Midbrain (tissue), 1 donor: ENCODE data around the gene DCD.
"Not testable (repeated sequence)": the region's sequence is repeated elsewhere in the genome, so short reads cannot be mapped to it uniquely, and the experiment has no call there.

ENCODE experiments used
- DNase-seq: peaks from one replicate; lab custom pipeline; 2025; lab: John Stamatoyannopoulos, UW

Gene DCD

DNA sequence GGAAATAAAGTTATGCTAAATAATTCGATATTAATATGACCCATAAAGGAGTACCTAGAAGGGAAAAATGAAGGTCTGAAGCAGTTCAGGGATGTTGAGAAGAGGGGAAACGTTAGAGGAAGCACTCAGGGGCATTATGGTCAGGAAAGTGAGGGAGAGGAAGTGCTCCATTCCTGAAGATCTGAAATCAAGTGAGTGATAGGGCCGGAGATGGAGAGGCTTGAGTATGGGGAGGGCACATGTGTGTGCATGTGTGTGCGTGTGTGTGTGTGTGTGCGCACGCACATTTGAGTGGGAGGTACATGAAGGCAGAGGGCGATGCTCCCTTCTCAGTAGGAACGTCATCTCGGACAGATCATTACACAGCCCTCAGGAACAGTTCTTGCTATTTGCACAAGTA lies 4.9 kb upstream of the DCD start:
- no peak for DNase-seq

GRCh38 chr12:54650889-54651288 lies 2.7 kb upstream of the DCD start:
- DNase-seq, result no peak

- no peak for DNase-seq
Observed at GRCh38 chr12:54650409-54650808, 2.2 kb upstream of the DCD start.

DNA sequence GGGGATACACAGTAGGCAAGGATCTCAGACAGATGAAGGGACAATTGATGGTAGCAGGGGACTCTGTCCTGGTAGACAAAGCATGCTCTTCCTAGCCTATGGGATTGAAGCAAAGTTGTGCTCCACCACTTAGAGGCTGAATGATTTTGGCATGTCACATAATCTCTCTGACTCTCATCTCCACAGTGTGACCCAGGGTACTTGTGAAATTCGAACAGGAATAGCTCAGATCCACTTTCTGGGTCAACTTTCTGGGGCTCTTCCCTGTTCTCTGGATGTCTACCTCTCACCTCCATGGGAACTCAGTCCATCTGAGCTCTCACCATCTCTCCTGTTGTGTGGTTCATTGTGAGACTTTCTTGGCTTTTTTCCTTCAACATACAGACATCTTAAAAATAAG lies 1.7 kb upstream of the DCD start:
- DNase-seq, result no peak

- DNase-seq, result no peak
Observed at GRCh38 chr12:54641554-54641953, 6.6 kb downstream of the DCD start.

- no peak for DNase-seq
Observed at GRCh38 chr12:54641089-54641488, 7.1 kb downstream of the DCD start.

- DNase-seq, result not testable (repeated sequence)
Observed at GRCh38 chr12:54639112-54639511, 9.1 kb downstream of the DCD start.

- no peak for DNase-seq
Observed at GRCh38 chr12:54634795-54635194, 13.4 kb downstream of the DCD start, which contains the start of gene LACRT. TSS of gene LACRT (minus strand) at chr12:54634895. CDS start at chr12:54634841, 54 bp downstream.

- no peak for DNase-seq
Observed at GRCh38 chr12:54631988-54632728, 16.0 kb downstream of the DCD start.

- DNase-seq, result no peak
Observed at GRCh38 chr12:54631551-54631950, 16.6 kb downstream of the DCD start.

- no peak for DNase-seq
Observed at GRCh38 chr12:54629925-54630324, 18.2 kb downstream of the DCD start.

GRCh38 chr12:54628186-54628846 lies 19.8 kb downstream of the DCD start:
- DNase-seq, result no peak

DNA sequence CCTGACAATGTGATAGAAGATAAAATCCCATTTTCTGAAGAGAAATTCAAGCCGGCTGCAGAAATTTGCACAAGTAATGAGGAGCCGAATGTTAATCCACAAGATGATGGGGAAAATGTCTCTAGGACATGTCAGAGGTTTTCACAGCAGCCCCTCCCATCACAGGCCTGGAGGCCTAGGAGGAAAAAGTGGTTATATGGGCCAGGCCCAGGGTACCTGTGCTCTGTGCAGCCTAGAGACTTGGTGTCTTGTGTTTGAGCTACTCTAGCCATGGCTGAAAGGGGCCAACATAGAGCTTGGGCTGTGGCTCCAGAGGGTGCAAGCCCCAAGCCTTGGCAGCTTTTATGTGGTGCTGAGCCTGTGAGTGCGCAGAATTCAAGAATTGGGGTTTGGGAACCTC lies 20.9 kb downstream of the DCD start:
- DNase-seq, result no peak

GRCh38 chr12:54625598-54625997 lies 22.6 kb downstream of the DCD start:
- DNase-seq, result no peak

DNA sequence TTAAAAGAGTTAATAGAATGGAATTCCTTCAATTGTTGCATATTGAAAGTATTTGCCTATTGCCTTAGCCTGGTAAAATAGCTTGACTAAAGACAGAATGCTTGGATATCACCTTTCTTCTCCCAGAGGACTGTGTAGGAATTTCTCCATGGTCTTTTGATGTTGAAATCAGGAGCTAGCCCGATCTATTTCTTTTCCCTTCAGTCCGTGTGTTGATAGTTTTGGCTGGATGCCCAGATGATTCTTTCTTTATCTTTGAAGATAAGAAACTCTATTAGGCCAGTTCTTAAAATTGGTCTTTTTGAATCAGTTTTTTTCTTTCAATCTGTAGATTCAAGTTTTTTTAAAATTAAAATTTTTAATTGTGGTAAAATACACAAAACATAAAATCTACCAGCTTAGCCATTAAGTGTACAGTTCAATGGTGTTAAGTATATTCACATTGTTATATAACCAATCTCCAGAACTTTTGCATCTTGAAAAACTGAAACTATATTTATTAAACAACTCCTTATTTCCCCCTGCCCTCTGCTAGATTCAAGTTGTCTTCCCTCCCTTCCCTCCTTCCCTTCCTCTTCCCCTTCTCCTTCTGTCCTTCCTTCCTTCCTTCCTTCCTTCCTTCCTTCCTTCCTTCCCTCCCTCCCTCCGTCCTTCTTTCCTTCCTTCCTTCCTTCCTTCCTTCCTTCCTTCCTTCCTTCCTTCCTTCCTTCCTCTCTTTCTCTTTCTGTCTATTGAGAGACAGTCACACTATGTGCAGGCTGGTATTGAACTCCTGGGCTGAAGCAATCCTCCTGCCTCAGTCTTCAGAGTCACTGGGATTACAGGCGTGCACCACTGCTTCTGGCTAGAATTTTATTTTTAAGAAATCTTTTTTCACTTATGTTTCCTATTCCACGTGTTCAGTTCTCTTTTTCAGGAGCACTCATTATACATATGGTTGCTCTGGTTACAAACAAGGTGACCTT lies 23.6 kb downstream of the DCD start:
- no peak for DNase-seq

DNA sequence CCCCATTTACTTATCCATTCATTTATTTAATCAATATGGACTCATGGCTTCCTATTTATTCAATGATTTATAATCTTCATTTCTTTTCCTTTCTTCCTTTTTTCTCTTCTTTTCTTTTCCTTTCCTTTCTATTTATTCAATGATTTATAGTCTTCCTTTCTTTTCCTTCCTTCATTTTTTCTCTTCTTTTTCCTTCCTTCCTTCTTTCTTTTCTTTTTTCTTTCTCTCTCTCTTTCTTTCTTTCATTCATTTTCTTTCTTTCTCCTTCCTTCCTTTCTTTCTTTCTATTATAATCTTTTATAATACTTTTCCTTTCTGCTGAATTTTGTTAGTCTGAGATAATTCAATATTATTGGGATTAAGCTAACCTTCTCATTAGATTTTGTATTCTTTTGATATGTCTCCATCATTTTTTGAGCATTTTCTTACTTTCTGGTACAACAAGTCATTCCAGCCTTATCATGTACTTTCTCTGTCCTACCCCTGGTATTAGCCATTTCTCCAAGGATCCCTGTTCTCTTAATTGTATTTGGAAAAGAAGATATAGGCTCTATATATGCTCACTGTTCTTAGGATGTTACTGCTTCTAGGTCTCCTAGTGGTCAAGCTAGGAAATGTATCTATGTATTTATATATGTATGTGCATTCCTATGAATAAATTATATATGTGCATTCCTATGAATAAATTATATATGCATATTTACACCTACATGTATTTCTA lies 25.5 kb downstream of the DCD start:
- DNase-seq, result no peak

GRCh38 chr12:54616933-54617680 lies 31.1 kb downstream of the DCD start:
- DNase-seq, result no peak

- no peak for DNase-seq
Observed at GRCh38 chr12:54612225-54612750, 35.9 kb downstream of the DCD start.

GRCh38 chr12:54611715-54612149 lies 36.4 kb downstream of the DCD start:
- no peak for DNase-seq

- DNase-seq, result no peak
Observed at GRCh38 chr12:54608769-54609168, 39.4 kb downstream of the DCD start.

- DNase-seq, result no peak
Observed at GRCh38 chr12:54608156-54608555, 40.0 kb downstream of the DCD start.
